GM21423 (cell line): Measurements from ENCODE around the gene STK32C.
A peak's percentile ranks its signal among the peaks of the same experiment; 100 is the strongest.
"Not testable (repeated sequence)": the region's sequence is repeated elsewhere in the genome, so short reads cannot be mapped to it uniquely, and the experiment has no call there.

Experiments
- ATAC-seq: cut with Tn5 transposase; IDR thresholded peaks from one replicate; pipeline ENCODE4 v1.9.1; 2021; ENCODE audit warnings: mild to moderate bottlenecking, moderate library complexity; ENCODE audit not compliant: unreplicated experiment

The STK32C gene

DNA sequence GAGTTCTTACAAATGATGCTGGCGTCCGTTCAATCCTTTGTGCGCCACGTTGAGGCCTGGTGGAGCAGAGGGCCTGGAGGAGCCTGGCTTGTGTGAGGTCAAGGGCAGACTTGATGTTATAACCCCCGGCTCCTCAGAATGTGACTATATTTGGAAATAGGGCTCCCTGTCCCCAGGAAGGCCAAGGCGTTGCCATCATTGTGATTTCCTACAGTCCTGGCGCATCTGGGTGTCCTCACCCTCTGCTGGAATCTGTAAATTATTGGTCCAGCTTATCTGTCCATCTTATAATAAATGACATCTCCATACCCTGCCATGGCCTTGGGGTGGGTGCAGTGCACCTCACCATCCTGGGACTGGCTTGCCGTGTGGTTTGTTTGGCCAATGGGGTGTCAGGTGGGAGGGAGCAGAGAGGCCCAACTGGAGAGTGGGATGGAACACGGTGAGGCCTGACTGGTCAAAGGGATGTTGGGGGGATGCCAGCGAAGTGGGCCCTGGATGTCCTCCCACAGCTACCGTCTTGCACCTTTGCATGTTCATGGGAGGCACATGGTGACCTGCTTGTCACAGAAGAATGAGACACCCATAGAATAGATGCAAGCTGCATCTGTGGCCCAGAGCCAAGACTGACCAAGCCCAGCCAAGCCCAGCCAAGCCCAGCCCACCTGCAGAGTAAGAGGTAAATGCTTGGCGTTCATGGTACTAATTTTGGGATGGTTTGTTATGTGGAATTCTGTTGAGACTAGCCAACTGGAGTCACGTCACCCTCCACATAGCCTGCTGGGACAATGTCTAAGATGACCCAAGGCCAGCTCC is 13.1 kb upstream of the STK32C start:
- ATAC-seq: peak; percentile 12

DNA sequence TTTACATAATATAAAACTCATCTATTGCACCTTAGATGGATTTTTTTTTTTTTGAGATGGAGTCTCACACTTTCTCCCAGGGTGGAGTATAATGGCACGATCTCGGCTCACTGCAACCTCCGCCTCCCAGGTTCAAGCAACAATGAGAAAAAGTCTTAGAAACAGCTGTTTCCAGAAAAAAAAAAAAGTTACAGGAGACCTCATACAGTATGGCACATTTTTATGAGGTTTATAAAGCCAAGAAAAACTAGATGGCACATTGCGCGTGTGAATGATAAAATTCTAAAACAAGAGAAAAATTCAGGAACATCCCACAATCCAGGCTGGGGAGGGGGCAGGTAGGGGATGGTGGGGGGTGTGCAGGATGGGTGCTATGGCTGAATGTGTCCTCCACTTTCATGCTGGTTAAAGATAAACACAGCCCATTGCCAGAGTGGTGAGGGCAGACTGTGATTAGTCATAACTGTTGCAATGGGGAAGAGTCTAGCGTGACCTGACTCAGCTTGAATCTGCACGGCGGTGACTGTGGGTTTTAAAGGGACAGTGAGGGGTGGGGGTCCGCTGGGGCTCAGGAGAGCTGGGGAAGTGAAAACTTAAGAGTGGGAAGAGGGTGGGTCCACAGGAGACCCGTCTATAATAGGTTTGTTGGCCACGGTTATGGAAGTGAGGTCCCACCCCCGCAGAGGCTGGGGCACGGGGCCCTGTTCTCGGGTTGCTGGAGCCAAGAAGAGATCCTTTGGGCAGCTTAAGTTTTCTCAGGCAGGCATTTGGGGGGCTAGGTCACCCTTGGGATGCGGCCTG is 12.3 kb upstream of the STK32C start:
- peak; percentile 98 for ATAC-seq

DNA sequence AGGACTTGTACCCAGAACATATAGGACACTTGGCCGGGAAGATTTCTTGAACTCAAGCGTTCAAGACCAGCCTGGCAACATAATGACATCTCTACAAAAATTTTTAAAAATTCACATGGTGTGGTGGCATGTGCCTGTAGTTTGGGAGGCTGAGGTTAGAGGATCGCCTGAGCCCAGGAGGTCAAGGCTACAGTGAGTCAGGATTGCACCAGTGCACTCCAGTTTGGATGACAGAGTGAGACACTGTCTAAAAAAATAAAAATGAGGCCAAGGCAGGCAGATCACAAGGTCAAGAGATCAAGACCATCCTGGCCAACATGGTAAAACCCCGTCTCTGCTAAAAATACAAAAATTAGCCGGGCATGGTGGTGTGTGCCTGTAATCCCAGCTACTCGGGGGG is 9.7 kb upstream of the STK32C start:
- not testable (repeated sequence) for ATAC-seq

DNA sequence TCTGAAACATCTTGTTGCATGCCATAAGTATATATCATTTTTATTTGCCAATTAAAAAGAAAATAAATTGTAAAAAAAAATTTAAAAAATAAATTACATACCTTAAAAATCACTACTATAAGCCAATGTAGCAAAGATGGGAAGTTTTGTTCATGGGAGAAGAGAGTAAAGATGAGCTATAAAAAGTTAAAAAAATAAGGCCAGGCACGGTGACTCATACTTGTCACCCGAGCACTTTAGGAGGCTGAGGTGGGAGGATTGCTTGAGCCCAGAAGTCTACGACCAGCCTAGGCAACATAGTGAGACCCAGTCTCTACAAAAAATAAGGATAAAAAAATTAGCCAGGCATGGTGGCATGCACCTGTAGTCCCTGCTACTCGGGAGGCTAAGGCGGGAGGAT is 8.4 kb upstream of the STK32C start:
- no peak for ATAC-seq

DNA sequence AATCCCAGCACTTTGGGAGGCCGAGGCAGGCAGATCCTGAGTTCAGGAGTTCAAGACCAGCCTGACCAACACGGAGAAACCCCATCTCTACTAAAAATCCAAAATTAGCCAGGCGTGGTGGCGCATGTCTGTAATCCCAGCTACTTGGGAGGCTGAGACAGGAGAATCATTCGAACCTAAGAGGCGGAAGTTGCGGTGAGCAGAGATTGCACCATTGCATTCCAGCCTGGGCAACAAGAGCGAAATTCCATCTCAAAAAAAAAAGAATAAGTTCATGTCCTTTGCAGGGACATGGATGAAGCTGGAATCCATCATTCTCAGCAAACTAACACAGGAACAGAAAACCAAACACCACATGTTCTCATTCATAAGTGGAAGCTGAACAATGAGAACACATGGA is 7.1 kb upstream of the STK32C start:
- not testable (repeated sequence) for ATAC-seq

DNA sequence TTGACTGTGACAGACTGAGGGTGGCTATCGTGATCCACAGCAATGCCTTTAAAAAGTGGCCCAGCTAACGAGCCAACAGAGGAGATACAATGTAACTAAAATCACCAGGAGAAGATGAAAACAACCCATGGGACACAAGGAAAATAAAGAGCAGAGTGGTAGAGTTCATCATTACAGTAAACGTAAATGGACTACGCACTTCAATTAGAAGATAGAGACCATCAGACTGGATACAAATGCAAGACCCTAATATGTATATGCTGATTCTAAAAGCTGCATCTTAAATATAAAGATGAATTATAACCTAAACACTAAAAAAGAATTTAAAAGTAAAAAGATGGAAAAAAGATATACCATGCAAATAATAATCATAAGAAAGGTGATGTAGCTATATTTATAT is 6.6 kb upstream of the STK32C start:
- no peak for ATAC-seq

DNA sequence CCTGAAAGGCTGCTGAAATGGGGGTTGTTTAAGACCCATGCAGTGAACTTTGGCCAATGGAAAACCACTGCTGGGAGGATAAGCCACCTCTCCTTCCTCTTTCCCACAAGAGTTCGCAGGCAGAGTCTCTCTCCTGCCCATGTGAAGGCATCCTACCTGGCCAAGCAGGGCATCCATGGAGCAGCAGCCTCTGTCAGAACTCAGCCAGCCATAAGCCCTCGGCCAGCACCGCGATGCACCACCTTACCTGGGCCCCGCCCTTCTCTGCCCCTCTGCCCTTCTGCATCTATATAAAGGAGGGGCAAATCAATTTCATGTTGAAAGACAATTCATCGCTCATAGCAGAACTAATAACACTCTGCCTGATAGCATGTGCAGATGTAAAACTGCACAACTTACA is 6.1 kb upstream of the STK32C start:
- no peak for ATAC-seq

DNA sequence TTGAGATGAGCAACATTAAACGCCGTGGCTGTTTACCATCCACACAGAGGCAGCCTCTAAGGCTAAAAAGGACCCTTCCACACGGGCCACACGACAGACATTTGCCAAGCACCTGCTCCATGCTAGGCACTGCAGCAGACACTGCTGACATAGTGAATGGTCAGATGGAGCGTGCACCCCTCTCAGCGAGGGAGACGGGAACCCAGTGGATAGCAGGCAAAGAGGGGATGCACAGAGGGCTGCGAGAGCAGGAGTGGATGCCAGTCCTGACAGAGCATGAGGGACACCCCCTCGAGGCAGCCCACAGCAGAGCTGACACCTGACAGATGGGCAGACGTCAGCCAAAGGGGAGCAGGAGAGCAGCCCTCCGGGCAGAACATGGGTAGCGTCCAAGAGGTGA is 5.6 kb upstream of the STK32C start:
- ATAC-seq: no peak

DNA sequence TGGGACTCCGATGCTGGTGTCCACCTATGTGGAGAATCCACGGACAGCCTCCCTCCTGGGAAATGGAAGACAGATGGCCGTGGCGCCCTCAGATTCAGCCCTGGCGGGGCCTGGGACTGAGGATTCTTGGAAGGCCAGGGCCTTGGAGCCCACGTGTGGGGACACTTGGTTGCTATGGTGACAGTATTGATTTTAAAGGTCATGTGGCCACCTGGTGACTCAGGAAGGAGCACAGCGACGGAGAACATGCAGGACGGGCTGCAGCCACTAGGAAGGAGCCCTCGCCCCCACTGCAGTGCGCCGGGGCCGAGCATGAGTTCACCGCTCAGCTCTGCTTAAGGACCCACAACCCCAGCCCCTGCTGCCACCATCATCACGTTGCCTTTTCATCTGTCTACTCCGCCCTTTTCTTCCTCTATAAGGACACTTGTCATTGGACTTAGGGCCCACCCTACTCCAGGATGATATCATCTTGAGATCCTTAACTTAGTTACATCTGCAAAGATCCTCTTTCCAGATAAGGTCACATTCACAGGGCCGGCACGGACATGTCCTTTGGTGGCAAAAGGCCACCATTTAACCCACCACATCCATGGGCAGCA is 3.7 kb upstream of the STK32C start:
- ATAC-seq: no peak

DNA sequence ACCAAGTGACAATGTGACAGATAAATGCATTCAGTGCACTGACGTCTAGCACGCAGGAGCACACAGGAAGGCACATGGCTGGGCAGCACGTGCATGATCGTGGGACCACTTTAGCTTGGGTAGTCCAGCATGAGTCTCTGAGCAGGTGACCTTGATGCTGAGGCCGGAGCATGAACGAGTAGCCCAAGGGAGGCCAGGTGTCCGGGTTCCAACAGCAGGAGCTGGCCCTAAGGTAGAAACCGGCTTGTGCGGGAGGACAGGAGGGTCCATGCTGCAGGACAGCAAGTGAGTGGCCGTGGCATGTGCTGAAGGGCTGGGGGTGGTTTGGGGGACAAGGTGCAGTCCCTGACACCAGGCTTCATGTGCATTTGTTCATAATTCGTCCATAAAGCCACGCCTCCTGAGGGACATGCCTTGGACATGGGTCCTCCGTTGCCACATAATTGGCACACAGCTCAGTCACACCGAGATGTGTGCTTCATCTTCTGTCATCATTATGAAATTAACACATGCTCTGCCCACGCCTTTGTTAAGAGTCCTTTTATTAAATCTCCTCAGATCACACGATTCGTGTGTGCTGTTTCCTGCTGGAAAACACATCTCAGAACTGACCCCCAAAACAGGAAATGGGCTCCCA is 3.1 kb upstream of the STK32C start:
- no peak for ATAC-seq

DNA sequence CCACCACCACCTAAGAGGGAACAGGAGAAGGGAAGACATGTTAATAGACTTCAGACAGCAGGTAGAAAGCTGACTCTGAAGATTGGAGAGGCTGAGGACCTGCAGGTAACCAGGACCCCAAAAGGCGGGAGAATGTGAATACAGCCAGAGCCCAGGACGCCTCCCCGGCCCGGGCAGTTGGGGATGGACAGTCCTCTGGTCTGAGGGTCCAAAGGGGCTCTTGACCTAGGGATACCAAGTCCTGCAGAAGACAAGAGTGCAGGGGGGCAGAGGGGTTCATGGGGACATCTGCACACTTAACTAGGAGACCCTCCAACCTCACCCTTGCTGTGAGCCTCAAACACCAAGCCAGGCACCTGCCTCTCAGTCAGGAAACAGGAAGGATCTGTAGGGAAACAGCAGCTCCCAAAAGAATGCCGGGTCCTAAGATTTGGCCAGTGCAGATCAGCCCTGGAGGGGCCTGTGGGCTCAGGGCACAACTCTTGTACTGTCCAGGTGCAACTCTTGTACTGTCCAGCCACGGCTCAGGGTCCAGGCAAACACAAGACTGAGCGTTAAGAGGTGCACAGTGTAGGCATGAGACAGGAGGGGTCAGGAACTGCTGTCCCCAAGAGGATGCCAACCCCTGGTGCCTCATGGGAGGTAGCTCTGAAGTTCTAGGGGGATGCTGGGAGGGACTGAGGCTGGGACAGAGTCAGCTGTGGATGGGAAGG is 2.3 kb upstream of the STK32C start:
- ATAC-seq: no peak

DNA sequence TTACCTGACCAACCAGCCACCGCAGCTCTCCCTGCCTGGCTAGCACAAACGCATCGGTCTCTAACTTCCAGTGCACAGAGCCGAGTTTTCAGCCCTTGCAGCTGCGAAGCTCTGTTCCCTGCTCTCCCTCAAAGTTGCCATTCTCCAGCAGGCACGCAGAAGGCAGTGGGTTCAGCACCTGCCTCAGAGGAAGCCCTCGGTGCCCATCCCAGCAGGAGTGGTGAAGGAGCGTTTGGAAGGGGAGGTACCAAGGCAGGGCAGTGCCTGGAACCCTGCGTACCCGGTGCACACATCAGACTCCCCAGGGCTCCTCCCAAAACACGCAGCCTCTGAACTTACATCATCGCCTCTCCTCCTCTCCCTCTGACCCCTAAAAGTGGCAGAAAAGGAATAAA is 1.7 kb upstream of the STK32C start:
- ATAC-seq: no peak

DNA sequence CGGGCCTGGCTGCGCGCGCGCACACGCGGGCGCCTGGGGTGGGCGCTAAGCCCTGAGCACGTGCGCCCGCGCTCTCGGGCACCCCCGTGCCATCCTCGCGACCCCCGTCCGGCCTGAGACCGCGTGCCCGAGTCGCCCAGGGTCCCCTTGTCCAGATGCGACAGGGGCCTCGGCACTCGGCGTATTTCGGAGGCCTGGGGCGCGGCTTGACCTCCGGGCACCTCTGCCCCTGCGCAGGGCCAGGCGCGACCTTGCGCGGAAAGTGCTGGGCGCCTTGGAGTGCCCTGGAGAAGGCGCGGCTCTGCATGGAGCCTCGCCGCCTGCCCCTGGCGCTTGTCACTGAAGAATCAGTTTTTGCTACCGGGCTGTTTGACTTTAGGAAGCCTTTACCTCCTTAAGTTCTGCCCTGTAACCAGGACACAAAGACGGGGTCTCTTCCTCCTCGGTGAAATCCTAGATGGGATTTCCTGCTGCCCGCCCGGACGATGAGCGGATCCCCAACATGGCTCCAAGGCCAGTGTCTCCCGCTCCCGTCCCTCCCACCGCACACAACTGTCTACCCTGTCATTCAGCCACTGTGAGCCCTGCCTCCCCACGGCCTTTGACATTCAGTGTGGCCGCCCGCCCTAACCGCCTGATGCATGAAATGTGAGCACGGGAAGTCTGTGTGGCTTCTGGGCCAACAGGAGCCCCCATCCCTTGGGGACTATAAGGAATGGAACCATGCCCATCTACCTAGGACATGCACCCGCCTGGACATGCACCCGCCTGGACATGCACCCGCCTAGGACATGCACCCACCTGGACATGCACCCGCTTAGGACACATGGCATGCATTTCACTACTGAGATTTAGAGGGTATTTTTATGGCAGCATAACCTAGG is 1.1 kb upstream of the STK32C start:
- no peak for ATAC-seq

DNA sequence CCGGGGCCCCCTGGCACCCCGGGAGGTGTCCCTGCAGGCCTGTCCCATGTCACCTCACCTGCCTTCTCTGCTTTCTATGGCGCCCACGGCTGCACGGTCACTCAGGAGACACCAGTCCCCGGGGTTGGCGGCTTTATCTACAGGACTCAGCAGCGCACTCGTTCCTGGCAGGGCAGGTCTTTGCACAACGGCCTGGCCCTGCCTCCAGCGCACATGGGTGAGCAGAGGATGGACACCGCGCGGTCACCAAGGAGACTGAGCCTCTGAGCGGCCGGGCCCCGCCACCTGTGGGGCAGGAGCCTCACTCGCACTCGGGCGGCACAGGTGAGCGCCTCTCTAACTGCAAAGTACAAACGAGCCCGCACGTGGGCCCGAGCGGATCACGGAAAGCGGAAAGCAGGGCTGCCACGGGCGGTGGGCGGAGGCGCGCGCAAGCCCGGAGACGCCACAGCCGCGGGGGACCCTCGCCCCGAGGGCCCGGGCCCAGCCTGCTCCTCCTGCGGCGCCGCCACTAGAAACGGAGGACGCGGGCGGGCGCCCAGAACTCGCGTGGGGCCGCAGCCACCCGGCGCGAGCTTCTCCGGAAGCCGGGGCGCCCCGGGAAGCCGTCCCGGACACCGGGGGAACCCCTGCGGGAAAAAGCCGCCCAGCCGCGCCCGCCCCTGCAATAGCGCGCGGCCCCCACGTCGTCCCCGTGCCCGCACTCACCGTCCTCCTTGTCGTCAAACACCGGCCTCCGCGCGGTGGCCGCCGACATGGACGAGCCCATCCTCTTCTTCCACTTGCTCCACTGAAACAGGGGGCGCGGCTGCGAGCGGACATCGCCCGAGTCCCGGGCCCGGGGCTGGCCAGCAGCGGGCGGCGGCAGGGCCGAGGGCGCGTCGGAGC is 642 bp downstream of the STK32C start:
- ATAC-seq: peak; percentile 13

DNA sequence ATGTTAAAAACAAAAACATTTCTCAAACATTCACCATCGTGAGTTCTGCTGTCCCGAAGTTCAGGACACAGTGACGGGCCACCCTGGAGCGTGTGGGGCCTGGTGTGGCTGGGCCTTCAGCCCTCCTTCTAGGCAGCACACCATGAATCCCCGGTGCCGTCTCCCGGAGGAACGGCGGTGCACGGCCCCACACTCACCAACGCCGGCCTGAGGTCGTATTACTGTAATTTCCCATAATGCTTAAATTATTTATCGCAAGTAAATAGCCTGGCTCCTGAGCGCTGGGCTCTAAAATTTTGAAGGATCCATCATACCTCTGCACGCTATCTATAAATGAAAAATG is 1.4 kb downstream of the STK32C start:
- ATAC-seq: no peak

DNA sequence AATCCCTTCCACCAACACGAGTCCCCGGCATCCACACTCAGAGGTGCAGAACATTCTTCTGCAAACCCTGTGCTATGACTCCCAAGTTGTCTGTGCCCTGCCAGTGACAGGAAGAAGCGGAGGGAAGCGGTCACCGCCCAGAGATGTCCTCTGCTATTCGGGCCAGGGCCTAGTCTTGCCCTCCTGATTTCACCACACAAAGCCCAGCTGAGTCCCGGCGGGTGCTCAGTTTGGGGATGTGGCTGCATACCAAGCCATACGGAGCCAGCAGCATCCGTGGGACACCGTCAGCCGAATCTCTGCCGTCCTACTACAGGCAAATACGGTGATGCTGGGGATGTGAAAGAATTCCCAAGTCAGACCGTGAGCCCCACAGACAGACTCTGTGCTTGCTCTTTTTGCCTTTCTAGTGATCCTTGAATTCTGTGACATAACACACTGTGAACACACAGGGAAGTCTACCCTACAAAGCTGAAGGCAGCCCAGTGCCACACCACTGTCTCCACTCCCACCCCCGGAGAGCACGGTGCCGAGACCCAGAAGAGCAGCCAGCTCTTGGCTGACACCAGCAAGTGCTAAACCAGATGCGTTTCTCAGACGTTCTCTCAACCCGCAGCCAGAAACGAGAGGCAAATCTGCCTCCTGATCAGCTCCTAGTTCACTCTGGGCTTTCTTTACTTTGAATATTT is 2.0 kb downstream of the STK32C start:
- ATAC-seq: no peak

DNA sequence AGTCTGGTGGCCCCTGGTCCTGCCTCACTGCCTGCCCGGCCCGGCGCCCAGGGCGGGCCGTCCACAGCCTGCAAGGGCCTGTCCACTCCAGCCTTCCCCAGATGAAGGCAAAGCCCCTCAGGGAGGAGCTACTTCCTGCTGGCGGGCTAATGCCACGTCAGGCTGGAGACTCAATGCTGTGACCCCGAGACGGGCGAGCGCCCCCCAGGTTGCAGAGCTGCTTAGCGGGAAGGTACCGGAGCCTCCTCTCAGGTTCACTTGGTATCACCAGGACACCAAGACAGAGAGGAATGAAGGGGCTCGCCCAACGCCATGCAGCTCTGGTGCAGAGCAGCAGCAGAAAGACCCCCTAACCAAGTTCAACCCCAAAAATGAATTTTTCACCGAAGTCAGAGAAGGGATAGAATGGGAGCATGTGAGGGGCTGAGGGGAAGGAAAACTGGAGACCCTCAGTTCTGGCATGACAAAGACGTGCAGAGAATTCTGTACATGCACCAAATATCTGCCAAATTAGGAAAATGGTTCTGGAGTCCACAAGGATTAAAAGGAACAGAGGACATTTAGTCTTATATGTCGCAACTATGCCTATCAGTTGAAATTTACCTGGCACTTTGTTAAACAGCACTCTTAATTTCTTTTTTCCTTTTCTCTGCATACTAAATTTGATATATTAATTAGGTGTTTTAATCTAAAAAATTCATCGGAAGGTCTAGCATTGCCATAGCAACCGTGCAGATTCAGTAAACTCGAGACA is 2.8 kb downstream of the STK32C start:
- no peak for ATAC-seq
